Stomach (tissue), 9 donors: ENCODE results near the gene RXRA. TPM values are rescaled to one million over a fixed set of nuclear protein-coding genes. Genes with fewer than 3 reads are reported as not detected.

Experiments used
- DNase-seq, 2 donors: peaks; one replicate each; pipeline versions ENCODE4 v3.0.0 to v3.0.0-alpha.2; 2013 to 2019
- H3K27ac ChIP-seq, 5 donors: fragments of 200-600 bp in 4 of 5; sonication (generic) in 4 of 5; one replicate each; pipeline ENCODE4 v1.5.1; 2013 to 2019; ENCODE audit warnings: mild to moderate bottlenecking in 1 of 5, moderate library complexity in 1 of 5
- H3K27me3 ChIP-seq, 3 donors: fragments of 200-600 bp; sonication (generic); one replicate each; pipeline ENCODE4 v1.5.1; 2017 to 2019; ENCODE audit warnings: mixed run types in 1 of 3
- H3K36me3 ChIP-seq, 4 donors: fragments of 200-600 bp; sonication (generic); 1 replicate in 3 of 4; 2 replicates in 1 of 4; pipeline ENCODE4 v1.5.1; 2016 to 2019
- H3K4me1 ChIP-seq, 4 donors: fragments of 200-600 bp; sonication (generic); one replicate each; pipeline ENCODE4 v1.5.1; 2016 to 2019
- H3K4me3 ChIP-seq, 4 donors: fragments of 200-600 bp; sonication (generic) in 3 of 4; one replicate each; pipeline ENCODE4 v1.5.1; 2016 to 2019; ENCODE audit warnings: mild to moderate bottlenecking in 1 of 4
- H3K9me3 ChIP-seq, 4 donors: fragments of 200-600 bp; sonication (generic); one replicate each; pipeline ENCODE4 v1.5.1; 2016 to 2019
- EP300 ChIP-seq: sonication (generic); formaldehyde crosslinking; IDR thresholded peaks from one replicate; pipeline ENCODE4 v1.6.1; 2017; ENCODE audit warnings: antibody characterized with exemption
- POLR2A ChIP-seq, 4 donors: fragments of 450-650 bp; IDR thresholded peaks; one replicate each; pipeline ENCODE4 v1.6.1; 2016; ENCODE audit warnings: antibody characterized with exemption in 4 of 4, control low read depth in 2 of 4, mild to moderate bottlenecking in 1 of 4, moderate library complexity in 1 of 4
- POLR2AphosphoS5 ChIP-seq, 3 donors: sonication (generic); formaldehyde crosslinking; IDR thresholded peaks; one replicate each; pipeline ENCODE4 v1.6.1; 2016; ENCODE audit warnings: antibody characterized with exemption in 3 of 3
- WGBS, 5 donors: extraction: QIAGEN DNeasy Blood & Tissue Kit in 3 of 5; methylation state at CpG; one replicate each; pipeline versions ENCODE4 v1.1.5 to v1.1.7; 2013 to 2018; 5-methylcytosine and 5-hydroxymethylcytosine counted together
- intact Hi-C: fragments of 100-400 bp; cut with DNase I; formaldehyde crosslinking; loops from one replicate; pipeline ENCODE4 v1.15.1; 2023; ENCODE audit warnings: low total_unique reads
- polyA plus RNA-seq, 3 donors: library from polyadenylated mRNA; stranded (reverse); fragments of 200-250 nt; gene quantifications; one replicate each; pipeline ENCODE4 v1.2.3, GENCODE V29; 2013
- total RNA-seq, 5 donors: library from RNA; depleted of rRNA; stranded (reverse); fragments of >200 nt; gene quantifications; one replicate each; pipeline versions ENCODE4 v1.1.0 to v1.2.3, GENCODE V29; 2014 to 2016
- TF ChIP-seq, protein P1 (sequence below), 7 experiments: fragments of 450-650 bp in 4 of 7; fragments of 200-600 bp in 3 of 7; sonication (generic) in 3 of 7; IDR thresholded peaks; one replicate each; pipeline ENCODE4 v1.5.1; 2016 to 2019; ENCODE audit warnings: antibody characterized with exemption in 7 of 7, control low read depth in 2 of 7, mild to moderate bottlenecking in 1 of 7
- donor health status: healthy with polysubstance abuse.
- donor health status: Bipolar disorder and iron deficiency.
- donor health status: healthy.

RXRA gene
- total and polyA plus RNA-seq, 8 donors = 14.0 to 68.4 (median 29.3) TPM

DNA sequence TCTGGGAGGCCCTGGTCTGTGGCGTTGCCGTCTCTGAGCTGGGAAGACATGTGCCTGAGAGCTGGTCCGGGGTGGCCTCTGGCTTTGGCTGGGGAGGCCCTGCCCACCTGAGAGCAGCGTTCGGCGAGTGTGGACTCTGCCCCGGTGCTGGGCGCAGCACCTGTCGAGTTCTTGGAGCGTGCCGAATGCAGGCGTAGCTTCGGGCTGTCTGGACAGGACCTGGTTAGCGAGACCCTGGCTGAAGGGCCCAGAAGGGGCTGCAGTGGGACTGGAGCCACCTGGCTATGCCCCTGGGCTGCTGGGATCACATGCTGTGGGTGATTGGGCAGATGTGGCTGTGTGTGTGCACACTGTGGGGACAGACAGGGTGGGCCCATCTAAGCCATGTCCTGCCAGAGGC, 56.5 kb downstream of the RXRA start:
- peak in 1 of 2 donors; percentile 75 for DNase-seq
- Histone ChIP-seq H3K27ac (peak overlapping the region in 4 of 5 donors; percentile 30 to 67 (median 43)), H3K36me3 (no peaks in the 10 kb centered on the region), H3K27me3 (no peaks in the 10 kb centered on the region), H3K4me3 (no peak overlapping the region), H3K9me3 (no peaks in the 10 kb centered on the region), H3K4me1 (peaks cover 80 to 100% (median 99%) of the 10 kb centered on the region in 4 donors)
- intact Hi-C loops = no loop called here
- TF ChIP-seq POLR2A (IDR thresholded peaks at IDR 0.05) (no peak), POLR2AphosphoS5 (IDR thresholded peaks at IDR 0.05) (no peak), EP300 (no peak)
- TF ChIP-seq, protein P1, sequence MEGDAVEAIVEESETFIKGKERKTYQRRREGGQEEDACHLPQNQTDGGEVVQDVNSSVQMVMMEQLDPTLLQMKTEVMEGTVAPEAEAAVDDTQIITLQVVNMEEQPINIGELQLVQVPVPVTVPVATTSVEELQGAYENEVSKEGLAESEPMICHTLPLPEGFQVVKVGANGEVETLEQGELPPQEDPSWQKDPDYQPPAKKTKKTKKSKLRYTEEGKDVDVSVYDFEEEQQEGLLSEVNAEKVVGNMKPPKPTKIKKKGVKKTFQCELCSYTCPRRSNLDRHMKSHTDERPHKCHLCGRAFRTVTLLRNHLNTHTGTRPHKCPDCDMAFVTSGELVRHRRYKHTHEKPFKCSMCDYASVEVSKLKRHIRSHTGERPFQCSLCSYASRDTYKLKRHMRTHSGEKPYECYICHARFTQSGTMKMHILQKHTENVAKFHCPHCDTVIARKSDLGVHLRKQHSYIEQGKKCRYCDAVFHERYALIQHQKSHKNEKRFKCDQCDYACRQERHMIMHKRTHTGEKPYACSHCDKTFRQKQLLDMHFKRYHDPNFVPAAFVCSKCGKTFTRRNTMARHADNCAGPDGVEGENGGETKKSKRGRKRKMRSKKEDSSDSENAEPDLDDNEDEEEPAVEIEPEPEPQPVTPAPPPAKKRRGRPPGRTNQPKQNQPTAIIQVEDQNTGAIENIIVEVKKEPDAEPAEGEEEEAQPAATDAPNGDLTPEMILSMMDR (IDR thresholded peaks at IDR 0.05) = no peak
- 36 to 66% (median 51%) methylated on average over 7 to 14 of the region's 14 CpGs; no CpG with 5 or more reads in 1 of the 5 donors for WGBS, 5 donors

DNA sequence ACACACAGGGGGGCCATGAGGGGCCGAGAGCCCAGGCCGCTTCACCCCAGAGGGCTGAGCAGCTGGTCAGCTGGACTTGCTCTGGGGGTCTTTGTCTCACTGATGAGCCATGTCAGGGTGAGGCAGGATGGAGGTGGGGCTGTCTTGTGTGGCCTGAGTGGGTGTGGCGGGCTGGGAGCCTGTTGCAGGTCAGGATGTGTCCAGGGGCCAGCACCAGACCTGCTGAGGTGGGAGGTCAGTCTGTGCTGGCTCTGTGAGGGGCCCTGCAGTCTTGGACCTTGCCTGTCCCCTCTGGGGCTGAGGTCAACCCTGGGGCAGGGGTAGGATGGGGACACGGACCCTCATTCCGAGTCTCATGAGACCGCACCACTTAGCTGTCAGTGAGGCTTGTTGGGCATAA, 56.9 kb downstream of the RXRA start:
- H3K36me3 ChIP-seq = no peaks in the 10 kb centered on the region

DNA sequence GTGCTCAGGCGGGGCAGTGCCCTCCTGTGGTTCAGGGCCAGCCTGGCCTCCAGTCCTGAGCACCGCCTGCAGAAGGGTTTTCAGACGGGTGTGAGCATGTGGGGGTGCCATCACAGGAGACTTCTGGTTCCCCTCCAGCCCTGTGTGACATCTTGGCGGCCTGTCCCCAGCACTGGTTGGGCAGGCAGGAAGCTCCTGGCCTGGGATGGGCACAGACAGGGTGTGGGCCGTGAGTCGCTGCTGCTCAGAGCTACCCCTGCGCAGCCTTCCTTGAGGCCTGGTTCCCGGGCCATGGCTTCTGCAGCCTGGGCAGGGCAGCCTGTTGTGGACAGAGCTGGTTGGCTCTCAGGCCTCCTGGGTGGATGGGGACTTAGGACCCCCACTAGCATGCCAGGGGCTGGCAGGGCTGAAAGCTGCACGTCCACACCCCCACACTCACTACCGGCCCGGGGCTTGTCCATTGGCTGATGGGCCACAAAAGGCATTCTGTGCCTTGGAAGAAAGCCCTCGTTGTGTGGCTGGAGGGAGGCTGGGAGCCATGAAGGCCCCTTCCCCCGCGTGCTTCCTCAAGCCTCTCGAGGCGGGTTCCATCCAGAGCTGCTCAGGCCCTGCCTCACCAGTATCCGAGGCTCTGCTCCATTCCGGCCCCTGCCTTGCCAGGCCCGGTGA, 58.7 kb downstream of the RXRA start:
- intact Hi-C loops = no loop called here
- Histone ChIP-seq H3K27ac (peak overlapping the region in 4 of 5 donors; percentile 17 to 86 (median 51)), H3K27me3 (no peaks in the 10 kb centered on the region), H3K36me3 (no peaks in the 10 kb centered on the region), H3K4me1 (peaks cover 79 to 100% (median 98%) of the 10 kb centered on the region in 4 donors), H3K9me3 (no peaks in the 10 kb centered on the region), H3K4me3 (no peak overlapping the region)
- TF ChIP-seq POLR2AphosphoS5 (IDR thresholded peaks at IDR 0.05) = no peak
- TF ChIP-seq, protein P1 (IDR thresholded peaks at IDR 0.05) = no peak
- no peak for TF ChIP-seq EP300
- TF ChIP-seq POLR2A (IDR thresholded peaks at IDR 0.05) = no peak
- 68 to 75% (median 70%) methylated on average over 9 to 19 of the region's 19 CpGs for WGBS, 5 donors
- DNase-seq = peak in 1 of 2 donors; percentile 60

More for the DNA sequence above, 56.9 kb downstream of the RXRA start:
- H3K4me1 ChIP-seq = peaks cover 80 to 100% (median 98%) of the 10 kb centered on the region in 4 donors
- no peaks in the 10 kb centered on the region for H3K27me3 ChIP-seq
- no peak for DNase-seq
- WGBS, 5 donors = 92 to 100% (median 97%) methylated on average over 4 to 6 of the region's 6 CpGs
- H3K4me3 ChIP-seq = no peak overlapping the region
- H3K9me3 ChIP-seq = no peaks in the 10 kb centered on the region
- TF ChIP-seq POLR2AphosphoS5 (IDR thresholded peaks at IDR 0.05) (no peak), POLR2A (IDR thresholded peaks at IDR 0.05) (no peak), EP300 (no peak)
- TF ChIP-seq, protein P1 (IDR thresholded peaks at IDR 0.05) = no peak
- intact Hi-C loops = no loop called here
- H3K27ac ChIP-seq = peak overlapping the region in 4 of 5 donors; percentile 30 to 67 (median 43)

DNA sequence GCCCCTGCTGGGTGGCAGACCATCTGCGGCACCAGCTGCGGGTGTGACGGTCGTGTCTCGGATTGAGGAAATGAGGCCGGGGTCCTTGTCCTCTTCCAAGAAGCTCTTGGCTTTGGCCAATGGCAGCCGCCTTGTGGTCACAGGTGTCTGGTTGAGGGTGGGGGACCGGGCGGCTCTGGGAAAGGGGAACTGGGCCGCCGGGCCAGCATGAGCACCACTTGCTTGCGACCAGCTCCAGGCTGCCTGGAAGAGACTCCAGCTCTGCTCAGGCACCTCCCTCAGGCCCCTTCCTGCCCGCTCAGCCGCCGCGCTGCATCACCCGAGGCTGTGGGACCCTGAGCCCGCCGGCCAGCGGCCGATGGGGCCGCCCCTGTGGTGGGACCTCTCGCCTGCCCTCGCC, 59.7 kb downstream of the RXRA start:
- no peak overlapping the region for H3K4me3 ChIP-seq
- H3K27ac ChIP-seq = peak overlapping the region in 4 of 5 donors; percentile 54 to 86 (median 68)
- TF ChIP-seq EP300 (no peak), POLR2A (IDR thresholded peaks at IDR 0.05) (no peak)
- no peaks in the 10 kb centered on the region for H3K27me3 ChIP-seq
- H3K36me3 ChIP-seq = no peaks in the 10 kb centered on the region
- DNase-seq = no peak
- intact Hi-C loops = no loop called here
- H3K4me1 ChIP-seq = peaks cover 88 to 100% (median 98%) of the 10 kb centered on the region in 4 donors
- WGBS, 5 donors = 87 to 92% (median 91%) methylated on average over 14 to 24 of the region's 24 CpGs
- no peaks in the 10 kb centered on the region for H3K9me3 ChIP-seq
